Measurements from ENCODE around the gene ACER3.

The ACER3 gene

DNA sequence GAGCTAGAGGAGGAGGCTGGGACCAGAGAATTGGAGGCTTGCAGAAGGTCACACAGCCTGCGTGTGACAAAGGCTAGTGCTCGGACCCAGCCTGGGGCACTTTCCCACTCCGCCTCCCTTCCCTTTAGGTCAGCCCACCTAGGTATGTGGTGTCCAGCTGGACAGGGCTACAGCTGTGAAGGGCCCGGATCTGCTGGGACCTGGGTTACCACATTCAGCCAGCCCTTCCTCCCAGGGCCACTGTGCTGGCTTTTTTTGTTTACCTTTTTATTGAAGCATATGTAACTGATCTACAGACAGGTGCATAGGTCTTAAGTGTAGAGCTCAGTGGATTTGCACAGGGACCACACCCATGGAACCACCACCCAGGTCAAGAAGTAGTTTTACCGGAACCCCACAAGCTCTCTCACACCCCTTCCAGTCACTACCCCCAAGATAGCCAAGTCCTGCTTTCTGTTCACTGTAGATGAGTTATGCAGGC lies 214.7 kb downstream of the ACER3 start:
- Mint-ChIP-seq H3K4me1 (ENCODE audit: low read depth) (peaks cover 22% of the 10 kb centered on the region), H3K9me3 (ENCODE audit: low read depth) (peaks cover 9% of the 10 kb centered on the region), H3K27me3 (no peaks in the 10 kb centered on the region), H3K4me3 (no peak overlapping the region), H3K36me3 (peaks cover 6% of the 10 kb centered on the region), H3K27ac (no peak overlapping the region)
